ENCODE results near the gene PDE8A. TPM values are rescaled to one million over a fixed set of nuclear protein-coding genes. Genes with fewer than 3 reads are reported as not detected.
A peak's percentile ranks its signal among the peaks of the same experiment; 100 is the strongest.

Gene PDE8A
- total and polyA plus RNA-seq, 2 donors (not counting 1 experiment from before 2014, with no cell fraction given) = 17.4 to 51.1 TPM

DNA sequence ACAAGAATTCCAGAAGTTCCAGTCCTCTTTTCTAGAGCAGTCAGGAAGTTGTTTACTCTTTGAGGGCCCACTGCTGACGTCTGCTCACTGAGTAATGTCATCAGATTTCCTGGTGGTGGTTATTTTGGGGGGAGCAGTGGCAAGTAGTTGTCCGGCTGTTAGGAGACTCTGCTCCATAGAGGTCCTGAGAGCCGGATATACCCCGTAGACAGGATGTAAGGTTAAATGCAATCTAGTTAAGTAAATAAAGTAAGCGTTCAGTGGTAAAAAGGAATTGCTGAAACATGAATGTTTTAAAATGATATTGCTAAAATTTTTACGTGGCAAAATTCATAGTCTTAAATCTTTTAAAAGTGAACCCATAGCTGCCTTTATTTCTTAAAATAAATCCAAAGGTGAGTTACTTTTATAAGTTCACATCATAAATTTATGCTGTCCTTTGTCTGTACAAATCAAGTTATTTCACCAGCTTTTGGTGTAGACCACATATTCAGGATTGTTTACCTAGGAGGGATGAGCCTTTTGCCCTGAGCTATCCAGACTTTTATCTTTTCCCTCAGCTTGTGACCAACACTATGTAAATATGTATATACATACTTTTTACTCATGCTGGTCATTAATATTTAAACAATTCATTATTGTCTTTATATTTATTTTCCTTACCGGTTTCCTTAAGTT lies 65.8 kb downstream of the PDE8A start:
- ATAC-seq (ENCODE audit: low read depth) (peak; percentile 45), DNase-seq (peak; percentile 22)
- Histone ChIP-seq H4K20me1 (ENCODE audit: control insufficient read depth, insufficient read depth, low read length, poor library complexity, severe bottlenecking) (peaks cover 16% of the 10 kb centered on the region), H3K36me3 (replicated peaks in 1 of 2; ENCODE audit: control extremely low read depth in 1 of 2, control insufficient read depth in 1 of 2, extremely low read depth in 1 of 2, insufficient read depth in 2 of 2, low read length in 1 of 2) (no peaks in the 10 kb centered on the region), H3K27me3 (replicated peaks in 1 of 4; ENCODE audit: control extremely low read depth in 1 of 4, control insufficient read depth in 3 of 4, insufficient read depth in 4 of 4, low read length in 3 of 4) (no peaks in the 10 kb centered on the region), H3K27ac (ENCODE audit: low read length in 2 of 2) (peak overlapping the region in 1 of 2 donors; percentile 50), H2AFZ (ENCODE audit: insufficient read depth, low read depth, low read length, poor library complexity, severe bottlenecking) (no peak overlapping the region), H3K9me3 (ENCODE audit: control extremely low read depth in 1 of 3, control insufficient read depth in 2 of 3, insufficient read depth in 1 of 3, low read length in 2 of 3) (no peaks in the 10 kb centered on the region), H3K79me2 (ENCODE audit: control insufficient read depth, insufficient read depth, low read length) (peaks cover 29% of the 10 kb centered on the region), H3K4me3 (ENCODE audit: control extremely low read depth in 1 of 5, extremely low read depth in 1 of 5, insufficient read depth in 1 of 5, low read depth in 2 of 5, low read length in 4 of 5) (no peak overlapping the region), H3K9ac (ENCODE audit: low read length) (no peak overlapping the region), H3K4me2 (replicated peaks; ENCODE audit: low read depth, low read length, poor library complexity, severe bottlenecking) (peak overlapping the region; percentile 18), H3K4me1 (ENCODE audit: control insufficient read depth in 2 of 2, insufficient read depth in 2 of 2, low read length in 2 of 2) (peaks cover 3 to 13% of the 10 kb centered on the region in 2 donors)
- Mint-ChIP-seq H3K27me3 (no peaks in the 10 kb centered on the region), H3K9me3 (ENCODE audit: insufficient read depth) (no peaks in the 10 kb centered on the region), H3K4me3 (peak overlapping the region; percentile 37), H3K4me1 (peaks cover 35% of the 10 kb centered on the region), H3K27ac (peak overlapping the region; percentile 62)
- intact Hi-C loops (cut with micrococcal nuclease) = loop anchor here (5.0 to 10.0 kb wide), 2 partner anchors 35 to 63 kb away; partner anchors contain the start of gene PDE8A
- WGBS (ENCODE audit: insufficient coverage) = 4% methylated on average over 4 of the region's 7 CpGs
- POLR2A ChIA-PET = no interaction called here
- CTCF ChIA-PET = interaction anchor here (0.6 to 3.7 kb wide), 6 partner anchors 11 to 475 kb away, joined by 3 to 12 read pairs (median 4); no protein-coding TSS in a partner anchor
- TF ChIP-seq, protein P1, sequence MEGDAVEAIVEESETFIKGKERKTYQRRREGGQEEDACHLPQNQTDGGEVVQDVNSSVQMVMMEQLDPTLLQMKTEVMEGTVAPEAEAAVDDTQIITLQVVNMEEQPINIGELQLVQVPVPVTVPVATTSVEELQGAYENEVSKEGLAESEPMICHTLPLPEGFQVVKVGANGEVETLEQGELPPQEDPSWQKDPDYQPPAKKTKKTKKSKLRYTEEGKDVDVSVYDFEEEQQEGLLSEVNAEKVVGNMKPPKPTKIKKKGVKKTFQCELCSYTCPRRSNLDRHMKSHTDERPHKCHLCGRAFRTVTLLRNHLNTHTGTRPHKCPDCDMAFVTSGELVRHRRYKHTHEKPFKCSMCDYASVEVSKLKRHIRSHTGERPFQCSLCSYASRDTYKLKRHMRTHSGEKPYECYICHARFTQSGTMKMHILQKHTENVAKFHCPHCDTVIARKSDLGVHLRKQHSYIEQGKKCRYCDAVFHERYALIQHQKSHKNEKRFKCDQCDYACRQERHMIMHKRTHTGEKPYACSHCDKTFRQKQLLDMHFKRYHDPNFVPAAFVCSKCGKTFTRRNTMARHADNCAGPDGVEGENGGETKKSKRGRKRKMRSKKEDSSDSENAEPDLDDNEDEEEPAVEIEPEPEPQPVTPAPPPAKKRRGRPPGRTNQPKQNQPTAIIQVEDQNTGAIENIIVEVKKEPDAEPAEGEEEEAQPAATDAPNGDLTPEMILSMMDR (IDR thresholded peaks at IDR 0.05) = no peak
- TF ChIP-seq EZH2 (IDR thresholded peaks at IDR 0.05; ENCODE audit: borderline replicate concordance, insufficient read depth, low read depth, low read length, poor library complexity, severe bottlenecking) = no peak

DNA sequence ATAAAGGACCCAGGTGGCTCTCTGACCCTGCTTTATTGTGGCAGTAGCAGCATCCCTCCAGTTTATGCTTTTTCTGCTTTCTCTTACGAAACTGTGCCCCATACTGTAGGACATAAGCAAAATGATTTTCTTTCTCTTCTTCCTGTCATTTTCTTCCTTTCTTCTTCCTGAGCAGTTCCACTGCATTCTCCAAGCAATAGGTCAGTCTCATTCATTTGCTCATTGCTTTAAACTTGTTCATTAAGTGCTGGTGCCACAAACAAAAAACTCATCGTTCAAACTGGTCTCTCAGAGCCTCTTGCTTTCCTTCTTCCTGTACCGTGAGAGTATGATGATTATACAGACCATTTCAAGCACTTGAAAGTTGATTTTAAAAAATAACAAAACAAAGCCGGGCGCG lies 66.8 kb downstream of the PDE8A start:
- Histone ChIP-seq H3K9me3 (ENCODE audit: control extremely low read depth in 1 of 3, control insufficient read depth in 2 of 3, insufficient read depth in 1 of 3, low read length in 2 of 3) (no peaks in the 10 kb centered on the region), H3K27me3 (replicated peaks in 1 of 4; ENCODE audit: control extremely low read depth in 1 of 4, control insufficient read depth in 3 of 4, insufficient read depth in 4 of 4, low read length in 3 of 4) (no peaks in the 10 kb centered on the region), H3K4me1 (ENCODE audit: control insufficient read depth in 2 of 2, insufficient read depth in 2 of 2, low read length in 2 of 2) (peaks cover 3 to 13% of the 10 kb centered on the region in 2 donors), H3K9ac (ENCODE audit: low read length) (no peak overlapping the region), H3K4me3 (ENCODE audit: control extremely low read depth in 1 of 5, extremely low read depth in 1 of 5, insufficient read depth in 1 of 5, low read depth in 2 of 5, low read length in 4 of 5) (no peak overlapping the region), H3K36me3 (replicated peaks in 1 of 2; ENCODE audit: control extremely low read depth in 1 of 2, control insufficient read depth in 1 of 2, extremely low read depth in 1 of 2, insufficient read depth in 2 of 2, low read length in 1 of 2) (no peaks in the 10 kb centered on the region), H2AFZ (ENCODE audit: insufficient read depth, low read depth, low read length, poor library complexity, severe bottlenecking) (no peak overlapping the region), H3K4me2 (replicated peaks; ENCODE audit: low read depth, low read length, poor library complexity, severe bottlenecking) (no peak overlapping the region), H3K79me2 (ENCODE audit: control insufficient read depth, insufficient read depth, low read length) (peaks cover 26% of the 10 kb centered on the region), H3K27ac (ENCODE audit: low read length in 2 of 2) (no peak overlapping the region), H4K20me1 (ENCODE audit: control insufficient read depth, insufficient read depth, low read length, poor library complexity, severe bottlenecking) (peaks cover 16% of the 10 kb centered on the region)
- no peak overlapping the region for H3K27ac Mint-ChIP-seq
- H3K27me3 Mint-ChIP-seq = no peaks in the 10 kb centered on the region
- peaks cover 40% of the 10 kb centered on the region for H3K4me1 Mint-ChIP-seq
- no peak overlapping the region for H3K4me3 Mint-ChIP-seq
- CTCF ChIA-PET = no interaction called here
- POLR2A ChIA-PET = no interaction called here
- WGBS (ENCODE audit: insufficient coverage) = 0% methylated on average over 1 of the region's 6 CpGs
- TF ChIP-seq EZH2 (IDR thresholded peaks at IDR 0.05; ENCODE audit: borderline replicate concordance, insufficient read depth, low read depth, low read length, poor library complexity, severe bottlenecking) = no peak
- TF ChIP-seq, protein P1 (IDR thresholded peaks at IDR 0.05) = no peak
- H3K9me3 Mint-ChIP-seq (ENCODE audit: insufficient read depth) = no peaks in the 10 kb centered on the region
- intact Hi-C loops (cut with micrococcal nuclease) = loop anchor here (5.0 to 10.0 kb wide), 2 partner anchors 36 to 64 kb away; partner anchors contain the start of gene PDE8A
- DNase-seq (no peak), ATAC-seq (ENCODE audit: low read depth) (no peak)

All from B cell (primary cell).